GM10266 (cell line): ENCODE data around the gene PGM3.

Source experiments
- DNase-seq: peaks from one replicate; pipeline ENCODE4 v3.0.0; 2012; ENCODE audit errors: extremely low spot score
- TF ChIP-seq, protein P1 (sequence below): IDR thresholded peaks from 2 replicates; pipeline ENCODE4 v1.5.1; 2012; ENCODE audit warnings: mild to moderate bottlenecking, low read depth; ENCODE audit not compliant: control insufficient read depth, insufficient read depth; ENCODE audit errors: missing control alignments

PGM3 gene

GRCh38 chr6:83138118-83138722 lies 54.8 kb downstream of the PGM3 start:
- no peak for DNase-seq
- TF ChIP-seq, protein P1, sequence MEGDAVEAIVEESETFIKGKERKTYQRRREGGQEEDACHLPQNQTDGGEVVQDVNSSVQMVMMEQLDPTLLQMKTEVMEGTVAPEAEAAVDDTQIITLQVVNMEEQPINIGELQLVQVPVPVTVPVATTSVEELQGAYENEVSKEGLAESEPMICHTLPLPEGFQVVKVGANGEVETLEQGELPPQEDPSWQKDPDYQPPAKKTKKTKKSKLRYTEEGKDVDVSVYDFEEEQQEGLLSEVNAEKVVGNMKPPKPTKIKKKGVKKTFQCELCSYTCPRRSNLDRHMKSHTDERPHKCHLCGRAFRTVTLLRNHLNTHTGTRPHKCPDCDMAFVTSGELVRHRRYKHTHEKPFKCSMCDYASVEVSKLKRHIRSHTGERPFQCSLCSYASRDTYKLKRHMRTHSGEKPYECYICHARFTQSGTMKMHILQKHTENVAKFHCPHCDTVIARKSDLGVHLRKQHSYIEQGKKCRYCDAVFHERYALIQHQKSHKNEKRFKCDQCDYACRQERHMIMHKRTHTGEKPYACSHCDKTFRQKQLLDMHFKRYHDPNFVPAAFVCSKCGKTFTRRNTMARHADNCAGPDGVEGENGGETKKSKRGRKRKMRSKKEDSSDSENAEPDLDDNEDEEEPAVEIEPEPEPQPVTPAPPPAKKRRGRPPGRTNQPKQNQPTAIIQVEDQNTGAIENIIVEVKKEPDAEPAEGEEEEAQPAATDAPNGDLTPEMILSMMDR: no peak

GRCh38 chr6:83132121-83132520 lies 60.9 kb downstream of the PGM3 start:
- DNase-seq: no peak
- TF ChIP-seq, protein P1: no peak

DNA sequence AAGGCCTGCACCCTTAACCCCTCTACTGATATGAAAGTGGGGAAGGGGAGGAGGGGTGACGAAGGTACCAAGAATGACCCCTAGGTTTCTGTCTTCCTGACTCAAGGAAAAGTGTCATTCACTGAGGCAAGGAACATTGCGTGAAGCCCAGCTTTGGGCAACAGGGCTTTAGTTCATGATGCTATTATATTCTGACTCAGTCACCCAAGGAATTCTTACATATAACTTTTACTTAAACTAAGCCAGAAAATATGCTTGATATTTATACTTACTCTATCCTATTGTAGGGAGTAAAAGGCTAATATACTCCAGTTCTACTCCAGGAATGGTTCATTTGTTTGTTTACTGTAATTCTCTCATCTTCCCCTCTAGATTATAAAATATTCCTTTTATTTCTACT lies 65.1 kb downstream of the PGM3 start:
- DNase-seq: no peak
- TF ChIP-seq, protein P1: no peak

GRCh38 chr6:83127258-83127657 lies 65.8 kb downstream of the PGM3 start:
- DNase-seq: no peak
- TF ChIP-seq, protein P1: no peak

DNA sequence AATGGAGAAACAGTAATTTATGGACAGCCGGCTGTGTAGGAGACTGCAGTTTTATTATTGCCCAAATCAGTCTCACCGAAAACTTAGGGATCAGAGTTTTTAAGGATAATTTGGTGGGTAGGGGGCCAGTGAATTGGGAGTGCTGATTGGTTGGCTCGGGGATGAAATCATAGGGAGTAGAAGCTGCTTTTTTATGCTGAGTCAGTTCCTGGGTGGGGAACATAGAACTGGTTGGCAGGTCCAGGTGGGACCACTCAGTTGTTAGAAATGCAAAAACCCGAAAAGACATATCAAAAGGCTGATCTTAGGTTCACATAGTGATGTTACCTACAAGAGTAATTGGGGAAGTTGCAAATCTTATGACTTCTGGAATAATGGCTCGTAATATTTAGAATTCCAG lies 66.3 kb downstream of the PGM3 start:
- DNase-seq: no peak
- TF ChIP-seq, protein P1: no peak

GRCh38 chr6:83126223-83126622 lies 66.8 kb downstream of the PGM3 start:
- TF ChIP-seq, protein P1: no peak
- no peak for DNase-seq

DNA sequence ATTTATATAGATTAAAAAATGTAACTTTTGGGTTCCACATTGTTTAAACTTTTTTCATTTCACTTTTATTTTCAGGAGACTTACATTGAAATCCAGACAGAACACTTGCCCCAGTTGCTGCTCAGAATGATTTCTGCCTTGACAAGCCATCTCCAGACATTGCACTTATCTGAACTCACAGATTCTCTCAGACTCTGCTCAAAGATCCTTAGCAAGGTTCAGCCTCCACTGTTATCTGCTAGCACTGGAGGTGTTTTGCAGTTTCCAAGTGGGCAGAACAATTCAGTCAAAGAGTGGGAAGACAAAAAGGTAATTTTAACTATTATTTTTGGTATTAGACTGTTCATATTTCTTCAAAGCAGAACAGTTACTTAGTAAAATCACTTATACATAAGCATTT lies 67.6 kb downstream of the PGM3 start:
- DNase-seq: no peak
- TF ChIP-seq, protein P1: no peak
